Gastroesophageal sphincter (tissue), 4 donors: Measurements from ENCODE around the gene DNAAF5. TPM values are rescaled to one million over a fixed set of nuclear protein-coding genes. Genes with fewer than 3 reads are reported as not detected.

ENCODE experiments used
- ATAC-seq: fragments of 150-250 bp; one replicate; pipeline ENCODE4 v1.9.1; 2016; ENCODE audit warnings: mild to moderate bottlenecking, moderate library complexity
- H3K27ac ChIP-seq, 4 donors: fragments of 200-600 bp; sonication (generic) in 3 of 4; 1 replicate in 3 of 4; 2 replicates in 1 of 4; pipeline ENCODE4 v1.5.1; 2016 to 2019
- H3K27me3 ChIP-seq: fragments of 200-600 bp; sonication (generic); one replicate; pipeline ENCODE4 v1.5.1; 2019
- H3K36me3 ChIP-seq, 2 donors: fragments of 200-600 bp; sonication (generic); one replicate each; pipeline ENCODE4 v1.5.1; 2019; ENCODE audit warnings: control low read depth in 1 of 2
- H3K4me1 ChIP-seq, 3 donors: fragments of 200-600 bp; sonication (generic); 1 replicate in 2 of 3; 2 replicates in 1 of 3; pipeline ENCODE4 v1.5.1; 2016 to 2019; ENCODE audit warnings: control low read depth in 2 of 3
- H3K4me3 ChIP-seq, 2 donors: fragments of 200-600 bp; sonication (generic); one replicate each; pipeline ENCODE4 v1.5.1; 2019; ENCODE audit warnings: mild to moderate bottlenecking in 1 of 2, moderate library complexity in 1 of 2
- H3K9me3 ChIP-seq, 3 donors: fragments of 200-600 bp; sonication (generic); one replicate each; pipeline ENCODE4 v1.5.1; 2017 to 2019; ENCODE audit warnings: control low read depth in 2 of 3
- CTCF ChIP-seq, 4 experiments: fragments of 200-600 bp in 2 of 4; fragments of 450-650 bp in 2 of 4; sonication (generic) in 1 of 4; IDR thresholded peaks; one replicate each; pipeline ENCODE4 v1.5.1; 2017 to 2019; ENCODE audit warnings: antibody characterized with exemption in 4 of 4, mild to moderate bottlenecking in 2 of 4, moderate library complexity in 2 of 4
- EP300 ChIP-seq: sonication (generic); formaldehyde crosslinking; IDR thresholded peaks from one replicate; pipeline ENCODE4 v1.6.1; 2017; ENCODE audit warnings: antibody characterized with exemption, mild to moderate bottlenecking
- POLR2A ChIP-seq, 2 donors: fragments of 450-650 bp; IDR thresholded peaks; one replicate each; pipeline ENCODE4 v1.6.1; 2017; ENCODE audit warnings: antibody characterized with exemption in 2 of 2, mild to moderate bottlenecking in 2 of 2, moderate library complexity in 1 of 2
- POLR2AphosphoS5 ChIP-seq: sonication (generic); formaldehyde crosslinking; IDR thresholded peaks from one replicate; pipeline ENCODE4 v1.6.1; 2017; ENCODE audit warnings: antibody characterized with exemption
- WGBS, 2 donors: methylation state at CpG; one replicate each; pipeline ENCODE4 v1.1.5; 2018; ENCODE audit warnings: low coverage in 1 of 2; 5-methylcytosine and 5-hydroxymethylcytosine counted together
- total RNA-seq, 4 donors: library from RNA; depleted of rRNA; stranded (reverse); fragments of >200 nt; gene quantifications; one replicate each; pipeline ENCODE4 v1.1.0, GENCODE V29; 2016

DNAAF5 gene
- total RNA-seq, 4 donors from 2014 or later, result 17.4 to 36.4 (median 21.7) TPM

- Histone ChIP-seq H3K36me3 (peaks cover 0 to 54% of the 10 kb centered on the region in 2 donors), H3K27ac (no peak overlapping the region), H3K27me3 (no peaks in the 10 kb centered on the region), H3K9me3 (no peaks in the 10 kb centered on the region), H3K4me3 (no peak overlapping the region), H3K4me1 (peaks cover 0 to 39% (median 0%) of the 10 kb centered on the region in 3 donors)
- 87 to 93% methylated on average over 19 of the region's 21 CpGs for WGBS, 2 donors
- TF ChIP-seq POLR2A (IDR thresholded peaks at IDR 0.05) (no peak), CTCF (IDR thresholded peaks at IDR 0.05) (no peak), EP300 (no peak), POLR2AphosphoS5 (no peak)
- ATAC-seq, result no peak
These were observed 58.5 kb downstream of the DNAAF5 start for GRCh38 chr7:784971-785370.

- Histone ChIP-seq H3K36me3 (peaks cover 0 to 51% of the 10 kb centered on the region in 2 donors), H3K4me3 (no peak overlapping the region), H3K4me1 (peaks cover 0 to 38% (median 0%) of the 10 kb centered on the region in 3 donors), H3K27ac (no peak overlapping the region), H3K27me3 (no peaks in the 10 kb centered on the region), H3K9me3 (no peaks in the 10 kb centered on the region)
- no peak for ATAC-seq
- TF ChIP-seq EP300, result no peak
- 83 to 90% methylated on average over 6 to 10 of the region's 10 CpGs for WGBS, 2 donors
These were observed 58.9 kb downstream of the DNAAF5 start for GRCh38 chr7:785416-785815.

- WGBS, 2 donors, result 6% methylated on average over 5 of the region's 11 CpGs; no CpG with 5 or more reads in 1 of the 2 donors
- H3K27ac ChIP-seq, result peak overlapping the region in 2 of 4 donors; percentile 45 to 53
- no peak for TF ChIP-seq POLR2AphosphoS5
- peak in 3 of 4 experiments; percentile 87 to 91 (median 90) for TF ChIP-seq CTCF (IDR thresholded peaks at IDR 0.05)
- no peak for TF ChIP-seq POLR2A (IDR thresholded peaks at IDR 0.05)
- no peak overlapping the region for H3K4me3 ChIP-seq
- H3K4me1 ChIP-seq, result peaks cover 0 to 30% (median 0%) of the 10 kb centered on the region in 3 donors
- no peaks in the 10 kb centered on the region for H3K27me3 ChIP-seq
- ATAC-seq, result peak; percentile 78
- H3K9me3 ChIP-seq, result no peaks in the 10 kb centered on the region
- peaks cover 0 to 48% of the 10 kb centered on the region in 2 donors for H3K36me3 ChIP-seq
These were observed 60.2 kb downstream of the DNAAF5 start for GRCh38 chr7:786472-787255.

- Histone ChIP-seq H3K36me3 (peaks cover 0 to 39% of the 10 kb centered on the region in 2 donors), H3K4me3 (no peak overlapping the region), H3K9me3 (no peaks in the 10 kb centered on the region), H3K27ac (no peak overlapping the region), H3K27me3 (no peaks in the 10 kb centered on the region), H3K4me1 (peaks cover 0 to 25% (median 0%) of the 10 kb centered on the region in 3 donors)
- no peak for ATAC-seq
- 73 to 91% methylated on average over 2 to 7 of the region's 27 CpGs for WGBS, 2 donors
- TF ChIP-seq POLR2A (IDR thresholded peaks at IDR 0.05), result no peak
- no peak for TF ChIP-seq CTCF (IDR thresholded peaks at IDR 0.05)
- TF ChIP-seq EP300, result no peak
- no peak for TF ChIP-seq POLR2AphosphoS5
These were observed 61.1 kb downstream of the DNAAF5 start for GRCh38 chr7:787332-788240.

- peaks cover 0 to 19% (median 0%) of the 10 kb centered on the region in 3 donors for H3K4me1 ChIP-seq
- H3K9me3 ChIP-seq, result no peaks in the 10 kb centered on the region
- H3K4me3 ChIP-seq, result no peak overlapping the region
- peaks cover 0 to 7% of the 10 kb centered on the region in 2 donors for H3K36me3 ChIP-seq
- 53 to 80% methylated on average over 1 to 5 of the region's 5 CpGs for WGBS, 2 donors
- no peak for ATAC-seq
- no peaks in the 10 kb centered on the region for H3K27me3 ChIP-seq
- no peak overlapping the region for H3K27ac ChIP-seq
- TF ChIP-seq POLR2AphosphoS5 (no peak), CTCF (IDR thresholded peaks at IDR 0.05) (no peak), EP300 (no peak), POLR2A (IDR thresholded peaks at IDR 0.05) (no peak)
These were observed 65.0 kb downstream of the DNAAF5 start for GRCh38 chr7:791519-791918.
